22Rv1 (cell line): ENCODE measurements around the gene IL10RA.

ENCODE experiments used
- CTCF ChIP-seq: fragments of 450-650 bp; IDR thresholded peaks from 2 replicates; pipeline ENCODE4 v1.5.1; 2017; ENCODE audit warnings: mild to moderate bottlenecking
- ZFX ChIP-seq: fragments of 450-650 bp; IDR thresholded peaks from 2 replicates; pipeline ENCODE4 v1.6.1; 2017; ENCODE audit warnings: antibody characterized with exemption, borderline replicate concordance

GRCh38 chr11:118042141-118042540, 55.9 kb downstream of the IL10RA start:
- TF ChIP-seq CTCF (no peak), ZFX (no peak)
